ENCODE data around the gene DDX31. TPM values are rescaled to one million over a fixed set of nuclear protein-coding genes. Genes with fewer than 3 reads are reported as not detected.

Gene DDX31
- total RNA-seq, 1 experiment from 2014 or later, result 14.6 TPM

DNA sequence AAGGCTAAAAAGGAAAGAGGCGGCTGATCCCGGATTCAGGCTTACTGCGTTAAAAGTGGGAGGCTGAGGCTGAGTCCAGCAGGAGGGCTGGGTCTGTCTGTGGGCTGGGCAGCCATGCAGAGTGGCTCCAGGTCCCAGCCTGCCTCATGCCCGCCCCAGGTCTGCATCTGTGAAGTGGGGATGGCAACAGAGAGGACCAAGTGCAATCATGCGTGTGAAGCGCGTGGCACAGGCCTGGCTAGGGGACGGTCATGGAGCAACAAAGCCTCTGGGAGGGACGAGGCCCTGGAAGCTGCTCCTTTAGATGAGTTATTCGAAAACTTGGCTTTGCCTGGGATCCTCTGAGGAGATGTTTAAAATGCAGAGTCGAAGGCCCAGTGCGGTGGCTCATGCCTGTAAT lies 117.7 kb downstream of the DDX31 start:
- BruUV-seq (replicated peaks), result no TSS peak

DNA sequence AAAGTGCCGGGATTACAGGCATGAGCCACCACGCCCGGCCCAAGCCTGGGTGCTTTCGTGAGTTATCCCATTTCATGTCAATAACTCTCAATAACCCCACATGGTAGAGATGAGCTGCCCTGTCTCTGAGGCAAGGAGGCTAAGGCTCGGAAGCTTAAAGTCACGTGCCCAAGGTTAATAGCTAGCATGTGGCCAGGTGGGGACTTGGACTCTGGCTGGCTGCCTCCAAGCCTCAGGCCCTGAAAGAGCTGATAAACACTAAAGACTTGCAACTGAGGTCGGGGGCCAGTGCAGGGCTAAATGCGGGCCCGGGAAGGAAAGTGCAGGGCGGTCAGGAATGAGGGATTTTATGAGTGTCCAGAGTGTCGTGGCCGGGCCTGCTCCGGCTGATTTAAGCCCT lies 118.2 kb downstream of the DDX31 start:
- H4K20me1 ChIP-seq (ENCODE audit: low read length), result no peaks in the 10 kb centered on the region
- TF ChIP-seq EZH2 (IDR thresholded peaks at IDR 0.05; ENCODE audit: low read length, unreplicated experiment) (no peak), EZH2phosphoT487 (IDR thresholded peaks at IDR 0.05; ENCODE audit: borderline replicate concordance, low read length) (no peak)
- TF ChIP-seq, protein P1, sequence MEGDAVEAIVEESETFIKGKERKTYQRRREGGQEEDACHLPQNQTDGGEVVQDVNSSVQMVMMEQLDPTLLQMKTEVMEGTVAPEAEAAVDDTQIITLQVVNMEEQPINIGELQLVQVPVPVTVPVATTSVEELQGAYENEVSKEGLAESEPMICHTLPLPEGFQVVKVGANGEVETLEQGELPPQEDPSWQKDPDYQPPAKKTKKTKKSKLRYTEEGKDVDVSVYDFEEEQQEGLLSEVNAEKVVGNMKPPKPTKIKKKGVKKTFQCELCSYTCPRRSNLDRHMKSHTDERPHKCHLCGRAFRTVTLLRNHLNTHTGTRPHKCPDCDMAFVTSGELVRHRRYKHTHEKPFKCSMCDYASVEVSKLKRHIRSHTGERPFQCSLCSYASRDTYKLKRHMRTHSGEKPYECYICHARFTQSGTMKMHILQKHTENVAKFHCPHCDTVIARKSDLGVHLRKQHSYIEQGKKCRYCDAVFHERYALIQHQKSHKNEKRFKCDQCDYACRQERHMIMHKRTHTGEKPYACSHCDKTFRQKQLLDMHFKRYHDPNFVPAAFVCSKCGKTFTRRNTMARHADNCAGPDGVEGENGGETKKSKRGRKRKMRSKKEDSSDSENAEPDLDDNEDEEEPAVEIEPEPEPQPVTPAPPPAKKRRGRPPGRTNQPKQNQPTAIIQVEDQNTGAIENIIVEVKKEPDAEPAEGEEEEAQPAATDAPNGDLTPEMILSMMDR (conservative IDR thresholded peaks at IDR 0.05; ENCODE audit: low read depth, low read length), result no peak
- no peak overlapping the region for H3K9ac ChIP-seq (ENCODE audit: low read length)
- H3K79me2 ChIP-seq (ENCODE audit: low read length), result no peaks in the 10 kb centered on the region
- H3K36me3 ChIP-seq (ENCODE audit: low read depth, low read length), result no peaks in the 10 kb centered on the region
- no peak overlapping the region for H3K4me3 ChIP-seq (ENCODE audit: low read length)
- DNase-seq, result no peak
- ChIA-PET POLR2A (ENCODE audit: unreplicated experiment) (no interaction called here), CTCF (no interaction called here)
- no peak overlapping the region for H3K27ac ChIP-seq (ENCODE audit: low read length)
- H3K4me1 ChIP-seq (ENCODE audit: insufficient read depth, low read length), result no peaks in the 10 kb centered on the region
- H3K9me2 ChIP-seq (replicated peaks; ENCODE audit: low read length), result no peaks in the 10 kb centered on the region
- no peak overlapping the region for H3K4me2 ChIP-seq (ENCODE audit: low read length)
- no peaks in the 10 kb centered on the region for H3K27me3 ChIP-seq (ENCODE audit: low read length)
- no peaks in the 10 kb centered on the region for H3F3A ChIP-seq (ENCODE audit: low read length, unreplicated experiment)
- intact Hi-C loops (cut with micrococcal nuclease), result no loop called here
- no peaks in the 10 kb centered on the region for H3K9me3 ChIP-seq (ENCODE audit: low read length)
- H2AFZ ChIP-seq (ENCODE audit: low read length), result no peak overlapping the region
- ATAC-seq, result no peak
- BruUV-seq (replicated peaks), result no TSS peak

More for the DNA sequence above, 117.7 kb downstream of the DDX31 start:
- POLR2A ChIA-PET (ENCODE audit: unreplicated experiment), result no interaction called here
- H3K9ac ChIP-seq (ENCODE audit: low read length), result no peak overlapping the region
- no peaks in the 10 kb centered on the region for H3K36me3 ChIP-seq (ENCODE audit: low read depth, low read length)
- no peaks in the 10 kb centered on the region for H3F3A ChIP-seq (ENCODE audit: low read length, unreplicated experiment)
- H3K4me2 ChIP-seq (ENCODE audit: low read length), result no peak overlapping the region
- no peaks in the 10 kb centered on the region for H4K20me1 ChIP-seq (ENCODE audit: low read length)
- no peaks in the 10 kb centered on the region for H3K9me3 ChIP-seq (ENCODE audit: low read length)
- no peak for TF ChIP-seq EZH2 (IDR thresholded peaks at IDR 0.05; ENCODE audit: low read length, unreplicated experiment)
- TF ChIP-seq, protein P1 (conservative IDR thresholded peaks at IDR 0.05; ENCODE audit: low read depth, low read length), result no peak
- no peak for TF ChIP-seq EZH2phosphoT487 (IDR thresholded peaks at IDR 0.05; ENCODE audit: borderline replicate concordance, low read length)
- DNase-seq, result no peak
- no peak for ATAC-seq
- H3K9me2 ChIP-seq (replicated peaks; ENCODE audit: low read length), result no peaks in the 10 kb centered on the region
- H3K27ac ChIP-seq (ENCODE audit: low read length), result no peak overlapping the region
- H3K4me1 ChIP-seq (ENCODE audit: insufficient read depth, low read length), result no peaks in the 10 kb centered on the region
- no peaks in the 10 kb centered on the region for H3K79me2 ChIP-seq (ENCODE audit: low read length)
- CTCF ChIA-PET, result no interaction called here
- H3K4me3 ChIP-seq (ENCODE audit: low read length), result no peak overlapping the region
- intact Hi-C loops (cut with micrococcal nuclease), result no loop called here
- no peaks in the 10 kb centered on the region for H3K27me3 ChIP-seq (ENCODE audit: low read length)
- H2AFZ ChIP-seq (ENCODE audit: low read length), result no peak overlapping the region

DNA sequence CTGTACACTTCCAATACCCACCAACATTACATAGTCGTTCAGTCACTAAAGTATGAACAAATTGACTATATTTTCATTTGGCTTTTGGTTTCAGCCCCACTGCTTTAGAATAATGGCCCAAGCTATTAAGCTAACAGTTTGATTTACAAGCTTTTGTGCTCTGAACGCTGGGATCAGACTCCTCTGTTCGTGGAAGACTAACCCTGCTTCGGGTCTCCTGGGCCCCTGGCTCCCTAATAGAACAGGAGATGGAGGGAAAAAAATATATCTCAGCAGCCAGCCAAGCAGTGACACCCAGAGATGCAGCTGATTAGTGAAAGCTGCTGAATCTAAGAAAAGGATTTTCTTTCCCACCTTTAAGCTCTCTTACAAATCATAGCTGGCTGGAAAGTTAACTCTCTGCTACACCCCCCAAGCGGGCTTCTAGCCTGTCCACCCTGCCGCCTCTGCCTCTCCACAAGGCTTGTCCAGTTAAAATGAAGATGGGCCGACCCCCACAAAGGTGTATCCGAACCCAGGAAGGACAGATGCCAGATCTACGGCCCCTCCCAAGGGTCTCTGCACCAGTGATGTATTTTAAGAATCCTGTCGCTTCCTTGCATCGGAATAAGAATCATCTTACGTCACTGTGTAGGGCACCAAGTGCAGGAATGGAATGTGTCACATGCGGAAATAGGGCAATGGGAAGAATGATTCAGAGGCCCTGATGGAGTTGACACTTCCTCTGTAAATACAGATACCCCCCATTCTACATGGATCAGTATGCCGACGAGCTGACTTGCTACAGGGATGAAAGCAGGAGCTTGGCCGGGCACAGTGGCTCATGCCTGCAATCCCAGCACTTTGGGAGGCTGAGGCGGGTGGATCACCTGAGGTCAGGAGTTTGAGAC lies 120.8 kb downstream of the DDX31 start:
- ChIA-PET CTCF (no interaction called here), POLR2A (ENCODE audit: unreplicated experiment) (no interaction called here)
- Histone ChIP-seq H3K27me3 (ENCODE audit: low read length) (no peaks in the 10 kb centered on the region), H3F3A (ENCODE audit: low read length, unreplicated experiment) (no peaks in the 10 kb centered on the region), H3K36me3 (ENCODE audit: low read depth, low read length) (no peaks in the 10 kb centered on the region), H3K4me1 (ENCODE audit: insufficient read depth, low read length) (no peaks in the 10 kb centered on the region), H3K9ac (ENCODE audit: low read length) (no peak overlapping the region), H3K9me2 (replicated peaks; ENCODE audit: low read length) (no peaks in the 10 kb centered on the region), H3K27ac (ENCODE audit: low read length) (no peak overlapping the region), H3K9me3 (ENCODE audit: low read length) (no peaks in the 10 kb centered on the region), H3K4me2 (ENCODE audit: low read length) (no peak overlapping the region), H3K4me3 (ENCODE audit: low read length) (no peak overlapping the region), H3K79me2 (ENCODE audit: low read length) (no peaks in the 10 kb centered on the region), H2AFZ (ENCODE audit: low read length) (no peak overlapping the region), H4K20me1 (ENCODE audit: low read length) (no peaks in the 10 kb centered on the region)
- intact Hi-C loops (cut with micrococcal nuclease), result no loop called here
- DNase-seq, result peak; percentile 63
- TF ChIP-seq EZH2phosphoT487 (IDR thresholded peaks at IDR 0.05; ENCODE audit: borderline replicate concordance, low read length), result no peak
- TF ChIP-seq, protein P1 (conservative IDR thresholded peaks at IDR 0.05; ENCODE audit: low read depth, low read length), result no peak
- TF ChIP-seq EZH2 (IDR thresholded peaks at IDR 0.05; ENCODE audit: low read length, unreplicated experiment), result no peak
- ATAC-seq, result peak; percentile 69
- no TSS peak for BruUV-seq (replicated peaks)
